NCI-H446 treated with DMSO at 0.1 percent for 48 hours (cell line): ENCODE results near the gene LIN37.
"Not testable (repeated sequence)": the region's sequence is repeated elsewhere in the genome, so short reads cannot be mapped to it uniquely, and the experiment has no call there.

ENCODE experiments used
- DNase-seq: peaks from one replicate; lab custom pipeline; 2025; lab: John Stamatoyannopoulos, UW

The LIN37 gene

GRCh38 chr19:35753634-35754369, 5.4 kb downstream of the LIN37 start:
- no peak for DNase-seq

- DNase-seq: no peak
Measured at GRCh38 chr19:35754370-35755130, 6.2 kb downstream of the LIN37 start.

GRCh38 chr19:35755131-35755549, 6.8 kb downstream of the LIN37 start:
- no peak for DNase-seq

- no peak for DNase-seq
Measured at GRCh38 chr19:35755550-35756376, 7.4 kb downstream of the LIN37 start.

- DNase-seq: no peak
Measured at GRCh38 chr19:35756377-35757230, 8.2 kb downstream of the LIN37 start, which contains the start of gene HSPB6. HSPB6 (minus strand) TSS chr19:35757029; CDS start chr19:35757008, 21 bp downstream.

- peak; percentile 97 for DNase-seq
Measured at GRCh38 chr19:35757231-35757748, 8.9 kb downstream of the LIN37 start.

GRCh38 chr19:35757749-35758608, 9.6 kb downstream of the LIN37 start, which contains the start of gene PROSER3:
PROSER3 (plus strand) TSS chr19:35758176; CDS start chr19:35758216, 40 bp downstream.
- peak; percentile 99 for DNase-seq

- DNase-seq: no peak
Measured at GRCh38 chr19:35759697-35760096, 11.3 kb downstream of the LIN37 start.

GRCh38 chr19:35760711-35761349, 12.5 kb downstream of the LIN37 start:
- DNase-seq: no peak

- DNase-seq: no peak
Measured at GRCh38 chr19:35764432-35765315, 16.3 kb downstream of the LIN37 start.

GRCh38 chr19:35766571-35767104, 18.3 kb downstream of the LIN37 start:
- DNase-seq: no peak

GRCh38 chr19:35767288-35768081, 19.1 kb downstream of the LIN37 start:
- no peak for DNase-seq

- DNase-seq: no peak
Measured at GRCh38 chr19:35768082-35768421, 19.7 kb downstream of the LIN37 start.

- DNase-seq: not testable (repeated sequence)
Measured at GRCh38 chr19:35772362-35772761, 24.0 kb downstream of the LIN37 start.

- no peak for DNase-seq
Measured at GRCh38 chr19:35773020-35773806, 24.8 kb downstream of the LIN37 start.

GRCh38 chr19:35774274-35775045, 26.1 kb downstream of the LIN37 start:
- DNase-seq: no peak
